ENCODE data around the gene TEK.

Gene TEK

GRCh38 chr9:27117489-27118135, 8.6 kb downstream of the TEK start:
- no peak for DNase-seq (ENCODE audit: extremely low spot score, insufficient read length, low read depth)
- FAIRE-seq = no peak

GRCh38 chr9:27118916-27119315, 9.9 kb downstream of the TEK start:
- DNase-seq (ENCODE audit: extremely low spot score, insufficient read length, low read depth) (no peak), FAIRE-seq (no peak)

GRCh38 chr9:27124151-27124550, 15.1 kb downstream of the TEK start:
- no peak for FAIRE-seq
- no peak for DNase-seq (ENCODE audit: extremely low spot score, insufficient read length, low read depth)

GRCh38 chr9:27125030-27125429, 16.0 kb downstream of the TEK start:
- no peak for FAIRE-seq
- DNase-seq (ENCODE audit: extremely low spot score, insufficient read length, low read depth) = no peak

GRCh38 chr9:27125936-27126335, 16.9 kb downstream of the TEK start:
- DNase-seq (ENCODE audit: extremely low spot score, insufficient read length, low read depth) (no peak), FAIRE-seq (no peak)

- no peak for DNase-seq (ENCODE audit: extremely low spot score, insufficient read length, low read depth)
- FAIRE-seq = no peak
Observed at GRCh38 chr9:27126670-27127069, 17.6 kb downstream of the TEK start.

GRCh38 chr9:27129221-27129620, 20.2 kb downstream of the TEK start:
- FAIRE-seq (no peak), DNase-seq (ENCODE audit: extremely low spot score, insufficient read length, low read depth) (no peak)

- DNase-seq (ENCODE audit: extremely low spot score, insufficient read length, low read depth) = no peak
- no peak for FAIRE-seq
Observed at GRCh38 chr9:27131731-27132130, 22.7 kb downstream of the TEK start.

- no peak for FAIRE-seq
- DNase-seq (ENCODE audit: extremely low spot score, insufficient read length, low read depth) = no peak
Observed at GRCh38 chr9:27133817-27134216, 24.8 kb downstream of the TEK start.

- FAIRE-seq (no peak), DNase-seq (ENCODE audit: extremely low spot score, insufficient read length, low read depth) (no peak)
Observed at GRCh38 chr9:27142299-27142930, 33.4 kb downstream of the TEK start.

- DNase-seq (ENCODE audit: extremely low spot score, insufficient read length, low read depth) = no peak
- no peak for FAIRE-seq
Observed at GRCh38 chr9:27145143-27145542, 36.1 kb downstream of the TEK start.

- FAIRE-seq (no peak), DNase-seq (ENCODE audit: extremely low spot score, insufficient read length, low read depth) (no peak)
Observed at GRCh38 chr9:27149651-27150050, 40.6 kb downstream of the TEK start.

GRCh38 chr9:27150746-27151406, 41.9 kb downstream of the TEK start:
- no peak for DNase-seq (ENCODE audit: extremely low spot score, insufficient read length, low read depth)
- FAIRE-seq = no peak

GRCh38 chr9:27151693-27152404, 42.8 kb downstream of the TEK start:
- DNase-seq (ENCODE audit: extremely low spot score, insufficient read length, low read depth) (no peak), FAIRE-seq (no peak)

GRCh38 chr9:27152405-27152718, 43.3 kb downstream of the TEK start:
- DNase-seq (ENCODE audit: extremely low spot score, insufficient read length, low read depth) (no peak), FAIRE-seq (no peak)

GRCh38 chr9:27154908-27155307, 45.9 kb downstream of the TEK start:
- no peak for FAIRE-seq

GRCh38 chr9:27157097-27157496, 48.1 kb downstream of the TEK start:
- DNase-seq (ENCODE audit: extremely low spot score, insufficient read length, low read depth) = no peak
- FAIRE-seq = no peak

More at GRCh38 chr9:27154908-27155307, 45.9 kb downstream of the TEK start:
- no peak for DNase-seq (ENCODE audit: extremely low spot score, insufficient read length, low read depth)

- FAIRE-seq (no peak), DNase-seq (ENCODE audit: extremely low spot score, insufficient read length, low read depth) (no peak)
Observed at GRCh38 chr9:27157736-27158135, 48.7 kb downstream of the TEK start.

- no peak for DNase-seq (ENCODE audit: extremely low spot score, insufficient read length, low read depth)
- FAIRE-seq = no peak
Observed at GRCh38 chr9:27160636-27161035, 51.6 kb downstream of the TEK start.

GRCh38 chr9:27162045-27162444, 53.0 kb downstream of the TEK start:
- no peak for FAIRE-seq

GRCh38 chr9:27165068-27165467, 56.0 kb downstream of the TEK start:
- no peak for FAIRE-seq

More at GRCh38 chr9:27162045-27162444, 53.0 kb downstream of the TEK start:
- no peak for DNase-seq (ENCODE audit: extremely low spot score, insufficient read length, low read depth)

More at GRCh38 chr9:27165068-27165467, 56.0 kb downstream of the TEK start:
- DNase-seq (ENCODE audit: extremely low spot score, insufficient read length, low read depth) = no peak

Measured in GM18507 (cell line).